K562 (cell line): ENCODE data around the gene CLCNKA. TPM values are rescaled to one million over a fixed set of nuclear protein-coding genes. Genes with fewer than 3 reads are reported as not detected.

ENCODE experiments used
- GTF3C2 ChIP-seq: IDR thresholded peaks from 3 replicates; pipeline ENCODE4 v1.6.1; 2011; ENCODE audit warnings: borderline replicate concordance, mild to moderate bottlenecking, moderate library complexity; ENCODE audit not compliant: insufficient read length; ENCODE audit errors: extremely low read depth
- HNRNPH1 ChIP-seq: fragments of 200-400 bp; formaldehyde crosslinking; optimal IDR thresholded peaks from 2 replicates; pipeline ENCODE3; 2017; ENCODE audit warnings: low read depth, mild to moderate bottlenecking, low read length, moderate library complexity
- KLF16 ChIP-seq: IDR thresholded peaks from 2 replicates; pipeline ENCODE4 v1.6.1; 2016; ENCODE audit warnings: antibody characterized with exemption
- MYBL2 ChIP-seq, 2 experiments: fragments of 450-650 bp in 1 of 2; sonication (generic) in 1 of 2; formaldehyde crosslinking in 1 of 2; IDR thresholded peaks; 2 replicates each; pipeline versions ENCODE4 v1.6.1 to v1.8.1; 2017 to 2022; ENCODE audit warnings: borderline replicate concordance in 1 of 2, inconsistent platforms in 1 of 2, low read depth in 1 of 2, mild to moderate bottlenecking in 1 of 2, missing genetic modification reagents in 1 of 2, moderate library complexity in 1 of 2
- REST ChIP-seq, 2 experiments: fragments of 450-650 bp; formaldehyde crosslinking in 1 of 2; IDR thresholded peaks; 2 replicates each; pipeline versions ENCODE4 v1.4.0 to v1.6.1; 2014 to 2020; ENCODE audit warnings: mild to moderate bottlenecking in 2 of 2, borderline replicate concordance in 1 of 2, low read depth in 1 of 2
- VEZF1 ChIP-seq: fragments of 200-800 bp; sonication (Bioruptor generic); IDR thresholded peaks from 2 replicates; pipeline ENCODE4 v1.6.1; 2017; ENCODE audit warnings: missing genetic modification characterization, missing compliant biosample characterization
- polyA plus RNA-seq, 8 experiments: library from polyadenylated mRNA; depleted of rRNA in 4 of 8; stranded (reverse) in 5 of 8; unstranded in 3 of 8; fragments of >200 nt; fragmentation: Nextera tagmentation in 2 of 8; fragmentation: Illumina TruSeq in 1 of 8; extraction: Ambion mirVana in 2 of 8; extraction: Trizol in 1 of 8; gene quantifications; 2 replicates each; pipeline versions ENCODE4 v1.2.1 to v1.2.3, GENCODE V29; 2011 to 2014; ENCODE audit warnings: inconsistent platforms in 1 of 8, missing spikeins in 1 of 8
- total RNA-seq, 7 experiments: library from RNA; depleted of rRNA in 6 of 7; stranded (reverse); fragments of >200 nt in 6 of 7; fragmentation: Illumina TruSeq in 2 of 7; extraction: Trizol in 2 of 7; gene quantifications; 2 replicates each; pipeline versions ENCODE4 v1.2.1 to v1.2.3, GENCODE V29; 2011 to 2021; ENCODE audit warnings: low replicate concordance in 1 of 7
- TF ChIP-seq, protein P1 (sequence below): fragments of 450-650 bp; formaldehyde crosslinking; IDR thresholded peaks from 2 replicates; pipeline ENCODE4 v1.4.0; 2020; ENCODE audit warnings: mild to moderate bottlenecking, moderate library complexity
- TF ChIP-seq, protein P2 (sequence below): fragments of 250-450 bp; sonication (Bioruptor Pico); IDR thresholded peaks from 2 replicates; pipeline ENCODE4 v1.5.0; 2020; ENCODE audit warnings: mild to moderate bottlenecking

Gene CLCNKA
- total and polyA plus RNA-seq, 9 of the 15 experiments (the other 6 are each of a cell fraction or from before 2014, with no cell fraction given) = 0.03 to 0.37 (median 0.10) TPM; not detected in 3

GRCh38 chr1:16006552-16007485 lies 15.0 kb upstream of the CLCNKA start (continued):
- TF ChIP-seq MYBL2 (IDR thresholded peaks at IDR 0.05; ENCODE audit: low read depth) (no peak), MYBL2 (CRISPR knock-in tag; IDR thresholded peaks at IDR 0.05; ENCODE audit: borderline replicate concordance) (no peak), VEZF1 (CRISPR knock-in tag) (peak; percentile 94), REST (IDR thresholded peaks at IDR 0.05; ENCODE audit: borderline replicate concordance) (peak; percentile 18; the same call in 1 of the 2 replicates), REST (CRISPR knock-in tag; IDR thresholded peaks at IDR 0.05; ENCODE audit: low read depth) (no peak), GTF3C2 (no peak), KLF16 (no peak), HNRNPH1 (no peak)
- TF ChIP-seq, protein P1, sequence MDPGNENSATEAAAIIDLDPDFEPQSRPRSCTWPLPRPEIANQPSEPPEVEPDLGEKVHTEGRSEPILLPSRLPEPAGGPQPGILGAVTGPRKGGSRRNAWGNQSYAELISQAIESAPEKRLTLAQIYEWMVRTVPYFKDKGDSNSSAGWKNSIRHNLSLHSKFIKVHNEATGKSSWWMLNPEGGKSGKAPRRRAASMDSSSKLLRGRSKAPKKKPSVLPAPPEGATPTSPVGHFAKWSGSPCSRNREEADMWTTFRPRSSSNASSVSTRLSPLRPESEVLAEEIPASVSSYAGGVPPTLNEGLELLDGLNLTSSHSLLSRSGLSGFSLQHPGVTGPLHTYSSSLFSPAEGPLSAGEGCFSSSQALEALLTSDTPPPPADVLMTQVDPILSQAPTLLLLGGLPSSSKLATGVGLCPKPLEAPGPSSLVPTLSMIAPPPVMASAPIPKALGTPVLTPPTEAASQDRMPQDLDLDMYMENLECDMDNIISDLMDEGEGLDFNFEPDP (CRISPR knock-in tag) = no peak
- TF ChIP-seq, protein P2, sequence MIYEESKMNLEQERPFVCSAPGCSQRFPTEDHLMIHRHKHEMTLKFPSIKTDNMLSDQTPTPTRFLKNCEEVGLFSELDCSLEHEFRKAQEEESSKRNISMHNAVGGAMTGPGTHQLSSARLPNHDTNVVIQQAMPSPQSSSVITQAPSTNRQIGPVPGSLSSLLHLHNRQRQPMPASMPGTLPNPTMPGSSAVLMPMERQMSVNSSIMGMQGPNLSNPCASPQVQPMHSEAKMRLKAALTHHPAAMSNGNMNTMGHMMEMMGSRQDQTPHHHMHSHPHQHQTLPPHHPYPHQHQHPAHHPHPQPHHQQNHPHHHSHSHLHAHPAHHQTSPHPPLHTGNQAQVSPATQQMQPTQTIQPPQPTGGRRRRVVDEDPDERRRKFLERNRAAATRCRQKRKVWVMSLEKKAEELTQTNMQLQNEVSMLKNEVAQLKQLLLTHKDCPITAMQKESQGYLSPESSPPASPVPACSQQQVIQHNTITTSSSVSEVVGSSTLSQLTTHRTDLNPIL = no peak
